Caco-2 (cell line): ENCODE data around the gene P2RX3. TPM values are rescaled to one million over a fixed set of nuclear protein-coding genes. Genes with fewer than 3 reads are reported as not detected.
A peak's percentile ranks its signal among the peaks of the same experiment; 100 is the strongest.

Experiments used
- BruUV-seq: library from RNA; stranded (reverse); fragments of 400-500 nt; replicated peaks from 2 replicates; lab custom pipeline; 2021; lab: Mats Ljungman, UMichigan
- CTCF ChIA-PET: fragments of 300-600 bp; sonication (Branson Sonifier 250); formaldehyde crosslinking; loops from one replicate; lab custom pipeline; 2022; ENCODE audit warnings: antibody characterized with exemption; lab: Charles Lee
- POLR2A ChIA-PET: fragments of 300-600 bp; sonication (Branson Sonifier 250); formaldehyde crosslinking; loops from one replicate; lab custom pipeline; 2022; ENCODE audit warnings: antibody characterized with exemption; lab: Charles Lee
- DNase-seq, 2 experiments: peaks; one replicate each; pipeline versions ENCODE4 v3.0.0 to v3.0.0-alpha.2; 2020 to 2022
- H3K27me3 ChIP-seq: replicated peaks from 2 replicates; pipeline ENCODE4 v1.6.0; 2011; ENCODE audit warnings: low read length; ENCODE audit not compliant: control insufficient read depth, insufficient read depth
- H3K36me3 ChIP-seq: 2 replicates; pipeline ENCODE4 v1.5.1; 2011; ENCODE audit warnings: low read length; ENCODE audit not compliant: control insufficient read depth, insufficient read depth
- H3K4me1 ChIP-seq: fragments of 250-450 bp; sonication (Bioruptor Pico); 2 replicates; pipeline ENCODE4 v1.5.1; 2020; ENCODE audit warnings: mild to moderate bottlenecking
- H3K4me3 ChIP-seq: 2 replicates; pipeline ENCODE4 v1.5.1; 2011; ENCODE audit warnings: low read depth, mild to moderate bottlenecking, control low read depth, low read length
- H3K9me3 ChIP-seq: fragments of 250-450 bp; sonication (Bioruptor Pico); 2 replicates; pipeline ENCODE4 v1.5.1; 2020; ENCODE audit warnings: mild to moderate bottlenecking, moderate library complexity
- H3K27ac Mint-ChIP-seq: one replicate; pipeline ENCODE4 v1.8.0; 2022; ENCODE audit warnings: mixed read lengths; ENCODE audit not compliant: unreplicated experiment
- H3K27me3 Mint-ChIP-seq: one replicate; pipeline ENCODE4 v1.8.0; 2022; ENCODE audit warnings: mixed read lengths; ENCODE audit not compliant: insufficient read depth, unreplicated experiment
- H3K36me3 Mint-ChIP-seq: one replicate; pipeline ENCODE4 v1.8.0; 2022; ENCODE audit warnings: mild to moderate bottlenecking, mixed read lengths; ENCODE audit not compliant: insufficient read depth, unreplicated experiment
- H3K4me1 Mint-ChIP-seq: one replicate; pipeline ENCODE4 v1.8.0; 2022; ENCODE audit warnings: low read depth, mixed read lengths; ENCODE audit not compliant: unreplicated experiment
- H3K4me3 Mint-ChIP-seq: one replicate; pipeline ENCODE4 v1.8.0; 2022; ENCODE audit warnings: mild to moderate bottlenecking, moderate library complexity, mixed read lengths; ENCODE audit not compliant: unreplicated experiment
- H3K9me3 Mint-ChIP-seq: one replicate; pipeline ENCODE4 v1.8.0; 2022; ENCODE audit warnings: mixed read lengths; ENCODE audit not compliant: unreplicated experiment
- CTCF ChIP-seq, 2 experiments: fragments of 200-600 bp in 1 of 2; IDR thresholded peaks; 1 replicate in 1 of 2; 2 replicates in 1 of 2; pipeline versions ENCODE4 v1.5.1 to v1.8.0; 2011 to 2022; ENCODE audit warnings: antibody characterized with exemption in 1 of 2, control low read depth in 1 of 2, inconsistent platforms in 1 of 2, low read depth in 1 of 2, low read length in 1 of 2, mild to moderate bottlenecking in 1 of 2, moderate library complexity in 1 of 2; ENCODE audit not compliant: insufficient read depth in 1 of 2, severe bottlenecking in 1 of 2, unreplicated experiment in 1 of 2
- intact Hi-C: fragments of 100-400 bp; cut with micrococcal nuclease; formaldehyde crosslinking; loops from one replicate; pipeline ENCODE4 v1.10.0; 2022; ENCODE audit not compliant: unreplicated experiment
- total RNA-seq: library from RNA; stranded (reverse); gene quantifications from 2 replicates; pipeline ENCODE4 v1.2.3, GENCODE V29; 2022

The P2RX3 gene
- total RNA-seq, 1 experiment from 2014 or later, result not detected

DNA sequence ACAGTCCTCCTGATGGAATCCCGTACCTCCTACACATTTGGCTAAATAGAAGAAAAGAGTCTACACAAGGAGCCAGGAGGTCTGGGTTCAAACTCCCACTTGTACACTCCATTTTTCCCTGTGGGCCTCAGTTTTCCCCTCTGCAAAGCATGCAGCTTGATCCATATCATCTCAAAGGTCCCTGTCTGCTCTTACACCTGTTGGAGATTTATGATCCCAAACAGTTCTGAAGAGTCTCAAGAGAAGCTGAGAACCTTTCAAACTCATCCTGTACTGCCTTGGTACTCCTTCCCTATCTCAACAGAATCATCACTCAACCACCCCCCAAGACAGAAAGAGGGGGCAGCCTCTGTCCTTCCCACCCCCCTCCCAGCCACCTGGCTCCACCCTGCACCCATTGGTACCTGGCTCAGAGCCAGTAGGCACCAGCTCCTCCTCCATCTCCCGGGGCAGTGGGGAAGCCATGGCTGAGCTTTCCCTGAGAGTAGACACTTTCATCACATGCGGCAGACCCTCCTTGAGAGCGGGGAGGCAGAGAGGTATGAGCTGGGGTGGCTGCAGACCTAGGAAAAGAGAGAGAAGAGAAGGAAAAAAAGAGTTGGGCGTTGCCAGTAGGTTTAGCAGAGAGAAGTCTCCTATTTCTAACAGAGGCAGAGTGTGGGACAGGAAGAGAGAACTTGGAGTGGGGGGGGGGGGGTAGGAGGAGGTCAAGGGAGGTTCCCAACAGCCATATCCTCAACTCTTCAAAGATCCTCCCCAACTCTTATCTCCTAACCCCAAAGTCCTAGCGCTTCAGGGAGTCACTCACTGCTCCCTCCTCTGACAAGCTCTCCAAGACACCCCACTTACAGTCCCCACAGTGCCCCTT is 16.5 kb upstream of the P2RX3 start:
- POLR2A ChIA-PET, result interaction anchor here (0.6 to 1.3 kb wide), 2 partner anchors 10 to 44 kb away, joined by 3 to 9 read pairs; no protein-coding TSS in a partner anchor
- DNase-seq, result no peak
- no peak for TF ChIP-seq CTCF (IDR thresholded peaks at IDR 0.05; ENCODE audit: insufficient read depth in 1 of 2, low read depth in 1 of 2, low read length in 1 of 2, severe bottlenecking in 1 of 2, unreplicated experiment in 1 of 2)
- CTCF ChIA-PET, result interaction anchor here (0.9 to 1.2 kb wide), 3 partner anchors 10 to 323 kb away, joined by 3 read pairs; no protein-coding TSS in a partner anchor
- Mint-ChIP-seq H3K4me3 (peak overlapping the region; percentile 88), H3K9me3 (no peaks in the 10 kb centered on the region), H3K36me3 (peaks cover 48% of the 10 kb centered on the region), H3K4me1 (peaks cover 41% of the 10 kb centered on the region), H3K27ac (peak overlapping the region; percentile 63), H3K27me3 (no peaks in the 10 kb centered on the region)
- Histone ChIP-seq H3K36me3 (peaks cover 4% of the 10 kb centered on the region), H3K27me3 (no peaks in the 10 kb centered on the region), H3K4me3 (no peak overlapping the region), H3K9me3 (no peaks in the 10 kb centered on the region), H3K4me1 (peaks cover 51% of the 10 kb centered on the region)
- BruUV-seq, result no TSS peak
- intact Hi-C loops, result no loop called here

DNA sequence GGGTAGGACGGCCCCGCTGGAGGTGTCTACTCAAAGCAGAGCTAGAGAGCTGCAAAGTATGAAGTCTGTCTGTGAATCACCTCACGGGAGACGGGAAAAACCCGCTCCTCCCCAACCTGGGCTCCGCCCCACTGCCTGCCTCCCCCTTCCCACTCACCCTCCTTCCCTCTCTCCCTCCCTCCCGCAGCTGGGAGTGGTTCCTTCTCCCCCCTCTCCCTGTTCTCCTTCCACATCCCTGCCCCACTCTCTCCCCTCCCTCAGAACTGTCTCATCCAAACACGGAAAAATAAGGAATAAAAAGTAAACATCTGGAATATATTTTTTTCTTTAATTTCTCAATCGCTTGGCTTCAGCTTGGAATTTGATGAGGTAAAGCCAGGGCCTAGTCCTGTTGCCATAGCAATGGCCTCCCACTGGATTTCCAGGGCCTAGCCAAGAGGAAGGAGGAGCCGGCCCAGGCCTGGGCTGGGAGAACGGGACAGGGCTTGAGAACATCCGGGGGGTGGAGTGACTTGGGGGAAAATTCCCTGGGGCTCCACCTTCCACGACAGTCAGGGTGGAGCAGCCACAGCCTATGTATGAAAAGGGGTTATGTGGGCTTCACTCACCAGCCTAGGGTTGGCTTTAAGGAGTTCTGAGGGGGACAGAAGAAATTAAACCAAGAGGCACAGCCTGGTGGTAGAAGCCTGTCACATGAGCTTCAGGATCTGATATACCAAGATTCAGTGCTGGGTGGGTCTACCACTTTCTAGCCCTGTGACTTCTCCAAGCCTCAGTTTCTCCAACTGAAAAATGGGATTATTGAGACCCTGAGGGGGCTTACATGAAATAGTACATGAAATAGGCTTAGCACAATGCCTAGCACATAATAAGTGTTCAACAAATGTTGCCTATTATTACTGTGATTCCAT is 15.6 kb upstream of the P2RX3 start:
- peaks cover 48% of the 10 kb centered on the region for H3K4me1 Mint-ChIP-seq
- DNase-seq, result peak; percentile 59 to 65

More for the DNA sequence above, 15.6 kb upstream of the P2RX3 start:
- Mint-ChIP-seq H3K9me3 (no peaks in the 10 kb centered on the region), H3K36me3 (peaks cover 56% of the 10 kb centered on the region), H3K27me3 (no peaks in the 10 kb centered on the region), H3K4me3 (peak overlapping the region; percentile 88), H3K27ac (peak overlapping the region; percentile 63)
- Histone ChIP-seq H3K9me3 (no peaks in the 10 kb centered on the region), H3K27me3 (no peaks in the 10 kb centered on the region), H3K4me1 (peaks cover 55% of the 10 kb centered on the region), H3K36me3 (peaks cover 4% of the 10 kb centered on the region), H3K4me3 (no peak overlapping the region)
- ChIA-PET POLR2A (no interaction called here), CTCF (no interaction called here)
- intact Hi-C loops, result no loop called here
- BruUV-seq, result TSS peak; percentile 22
- no peak for TF ChIP-seq CTCF (IDR thresholded peaks at IDR 0.05; ENCODE audit: insufficient read depth in 1 of 2, low read depth in 1 of 2, low read length in 1 of 2, severe bottlenecking in 1 of 2, unreplicated experiment in 1 of 2)
